ENCODE measurements around the gene PSPH.

GRCh38 chr7:55977831-55978230, 73.4 kb downstream of the PSPH start:
- no peak for TF ChIP-seq CTCF (IDR thresholded peaks at IDR 0.05)
- no peak for TF ChIP-seq POLR2A (IDR thresholded peaks at IDR 0.05)
